HepG2 (cell line): Measurements from ENCODE around the gene PCSK5. TPM values are rescaled to one million over a fixed set of nuclear protein-coding genes. Genes with fewer than 3 reads are reported as not detected.

Experiments used
- ATAC-seq: fragments of 200-7000 bp; cut with Tn5 transposase; 3 replicates; pipeline ENCODE4 v1.9.1; 2020; ENCODE audit warnings: mild to moderate bottlenecking, moderate library complexity
- BruUV-seq: library from RNA; stranded (reverse); fragments of 400-500 nt; replicated peaks from 2 replicates; lab custom pipeline; 2021; lab: Mats Ljungman, UMichigan
- CTCF ChIA-PET: fragments of 300-600 bp; formaldehyde crosslinking; extraction: SDS; loops from one replicate; lab custom pipeline; 2021; ENCODE audit warnings: low total read pairs, inconsistent platforms, low intra/inter-chr PET ratio; lab: Yijun Ruan, JAX
- POLR2A ChIA-PET: fragments of 350-600 bp; sonication (Branson Sonifier 250); formaldehyde crosslinking; loops from one replicate; lab custom pipeline; 2020; ENCODE audit warnings: antibody characterized with exemption, inconsistent platforms; lab: Yijun Ruan, JAX
- DNase-seq: peaks from one replicate; pipeline ENCODE4 v3.0.0-alpha.2; 2015; ENCODE audit warnings: low spot score
- FAIRE-seq: peaks from 3 replicates; lab custom pipeline; 2011; peaks lifted over from hg19 to GRCh38; lab: Jason Lieb, UNC
- H2AFZ ChIP-seq: one replicate; pipeline ENCODE4 v1.6.1; 2011; ENCODE audit warnings: low read length, inconsistent platforms
- H3K27ac ChIP-seq: fragments of 300-600 bp; 3 replicates; pipeline ENCODE4 v1.8.0; 2011; ENCODE audit warnings: mixed run types, mild to moderate bottlenecking, mixed read lengths, low read length, inconsistent platforms; ENCODE audit not compliant: insufficient read depth; ENCODE audit errors: extremely low read length
- H3K27me3 ChIP-seq, 2 experiments: fragments of 200-600 bp in 1 of 2; 2 replicates in 1 of 2; 3 replicates in 1 of 2; pipeline versions ENCODE4 v1.6.0 to v1.8.0; 2011; ENCODE audit warnings: low read length in 2 of 2, mild to moderate bottlenecking in 2 of 2, moderate library complexity in 2 of 2, inconsistent platforms in 1 of 2; ENCODE audit not compliant: insufficient read depth in 2 of 2, control insufficient read depth in 1 of 2
- H3K36me3 ChIP-seq, 2 experiments: fragments of 200-600 bp in 1 of 2; replicated peaks in 1 of 2; 2 replicates in 1 of 2; 3 replicates in 1 of 2; pipeline versions ENCODE4 v1.5.1 to v1.8.0; 2011; ENCODE audit warnings: low read length in 2 of 2, inconsistent platforms in 1 of 2; ENCODE audit not compliant: insufficient read depth in 2 of 2, control insufficient read depth in 1 of 2
- H3K4me1 ChIP-seq: 2 replicates; pipeline ENCODE4 v1.5.1; 2012; ENCODE audit warnings: low read length, inconsistent platforms; ENCODE audit not compliant: insufficient read depth
- H3K4me2 ChIP-seq: 2 replicates; pipeline ENCODE4 v1.6.0; 2011; ENCODE audit warnings: low read depth, low read length, inconsistent platforms
- H3K4me3 ChIP-seq, 3 experiments: fragments of 200-600 bp in 1 of 3; sonication (generic), shearing (Covaris generic) in 1 of 3; replicated peaks in 1 of 3; 2 replicates each; pipeline ENCODE4 v1.5.1; 2011 to 2016; ENCODE audit warnings: low read length in 3 of 3, inconsistent platforms in 2 of 3, low read depth in 2 of 3, mild to moderate bottlenecking in 2 of 3, control low read depth in 1 of 3, mixed read lengths in 1 of 3; ENCODE audit not compliant: insufficient read depth in 1 of 3
- H3K79me2 ChIP-seq: one replicate; pipeline ENCODE4 v1.6.1; 2011; ENCODE audit warnings: low read length, inconsistent platforms; ENCODE audit not compliant: insufficient read depth
- H3K9ac ChIP-seq: 2 replicates; pipeline ENCODE4 v1.6.0; 2011; ENCODE audit warnings: mild to moderate bottlenecking, low read depth, low read length, inconsistent platforms; ENCODE audit not compliant: insufficient read depth
- H3K9me3 ChIP-seq: 2 replicates; pipeline ENCODE4 v1.5.1; 2012; ENCODE audit warnings: mild to moderate bottlenecking, low read length
- H4K20me1 ChIP-seq: 2 replicates; pipeline ENCODE4 v1.6.0; 2011; ENCODE audit warnings: inconsistent platforms, mild to moderate bottlenecking, low read length, moderate library complexity; ENCODE audit not compliant: insufficient read depth
- NAIF1 ChIP-seq: sonication (generic); formaldehyde crosslinking; IDR thresholded peaks from 2 replicates; pipeline ENCODE4 v1.5.0; 2020; ENCODE audit warnings: mild to moderate bottlenecking, missing genetic modification reagents, borderline replicate concordance
- RELA ChIP-seq: sonication (generic); formaldehyde crosslinking; IDR thresholded peaks from 2 replicates; pipeline ENCODE4 v1.4.0; 2020; ENCODE audit warnings: missing genetic modification reagents
- SMAD9 ChIP-seq: sonication (generic); formaldehyde crosslinking; IDR thresholded peaks from 2 replicates; pipeline ENCODE4 v1.5.1; 2020; ENCODE audit warnings: mild to moderate bottlenecking, missing genetic modification reagents
- SMYD3 ChIP-seq: sonication (generic); formaldehyde crosslinking; IDR thresholded peaks from 2 replicates; pipeline ENCODE4 v1.8.1; 2023; ENCODE audit warnings: mild to moderate bottlenecking, missing genetic modification reagents
- SNAPC2 ChIP-seq: sonication (generic); formaldehyde crosslinking; IDR thresholded peaks from 2 replicates; pipeline ENCODE4 v1.8.1; 2022; ENCODE audit warnings: mild to moderate bottlenecking, missing genetic modification reagents
- THYN1 ChIP-seq: sonication (generic); formaldehyde crosslinking; IDR thresholded peaks from 2 replicates; pipeline ENCODE4 v1.8.1; 2023; ENCODE audit warnings: low read depth, mild to moderate bottlenecking, moderate library complexity, missing genetic modification reagents, borderline replicate concordance
- U2AF2 ChIP-seq: fragments of 200-400 bp; formaldehyde crosslinking; IDR thresholded peaks from 2 replicates; pipeline ENCODE4 v1.6.1; 2017; ENCODE audit warnings: low read depth, mild to moderate bottlenecking, low read length
- ZBTB1 ChIP-seq: sonication (generic); formaldehyde crosslinking; IDR thresholded peaks from 2 replicates; pipeline ENCODE4 v1.4.0; 2020; ENCODE audit warnings: missing genetic modification reagents, borderline replicate concordance
- ZBTB42 ChIP-seq: sonication (generic); formaldehyde crosslinking; IDR thresholded peaks from 2 replicates; pipeline ENCODE4 v1.5.0; 2020; ENCODE audit warnings: mild to moderate bottlenecking, missing genetic modification reagents
- ZFP36 ChIP-seq: fragments of 150-350 bp; IDR thresholded peaks from 2 replicates; pipeline ENCODE4 v1.6.1; 2018; ENCODE audit warnings: borderline replicate concordance, low read length, low read depth; ENCODE audit not compliant: partially characterized antibody
- ZNF605 ChIP-seq: sonication (generic); formaldehyde crosslinking; IDR thresholded peaks from 2 replicates; pipeline ENCODE4 v1.8.0; 2022; ENCODE audit warnings: mild to moderate bottlenecking, missing genetic modification reagents
- WGBS: methylation state at CpG from one replicate; pipeline ENCODE4 v1.1.6; 2017; ENCODE audit warnings: low lambda C conversion rate; 5-methylcytosine and 5-hydroxymethylcytosine counted together
- in situ Hi-C: cut with HindIII; loops from 2 replicates; pipeline ENCODE4 v1.10.0; 2017; ENCODE audit warnings: low pct_unique_long_range_greater_than_20kb; ENCODE audit not compliant: extremely low pct_ligation_motif_present
- intact Hi-C: fragments of 100-400 bp; cut with micrococcal nuclease; formaldehyde crosslinking; loops from one replicate; pipeline ENCODE4 v1.10.0; 2022; ENCODE audit not compliant: unreplicated experiment
- polyA plus RNA-seq, 8 experiments: library from polyadenylated mRNA; depleted of rRNA in 3 of 8; stranded (reverse) in 7 of 8; unstranded in 1 of 8; fragments of >200 nt; fragmentation: Illumina TruSeq in 4 of 8; extraction: Trizol in 4 of 8; gene quantifications; 2 replicates each; pipeline versions ENCODE4 v1.2.1 to v1.2.3, GENCODE V29; 2011 to 2016; ENCODE audit warnings: low read depth in 4 of 8, missing spikeins in 1 of 8, mixed read lengths in 1 of 8; ENCODE audit not compliant: insufficient read depth in 1 of 8
- total RNA-seq, 5 experiments: library from RNA; depleted of rRNA; stranded (reverse); fragments of >200 nt; fragmentation: Illumina TruSeq; extraction: Trizol; gene quantifications; 2 replicates each; pipeline ENCODE4 v1.2.3, GENCODE V29; 2016; ENCODE audit warnings: low read depth in 1 of 5
- TF ChIP-seq, protein P1 (sequence below): sonication (generic); formaldehyde crosslinking; IDR thresholded peaks from 2 replicates; pipeline ENCODE4 v1.8.1; 2022; ENCODE audit warnings: low read depth, mild to moderate bottlenecking, missing genetic modification reagents
- TF ChIP-seq, protein P2 (sequence below): sonication (generic); formaldehyde crosslinking; conservative IDR thresholded peaks from 2 replicates; pipeline ENCODE4 v1.4.0; 2020; ENCODE audit warnings: mild to moderate bottlenecking, missing genetic modification reagents, moderate library complexity
- TF ChIP-seq, protein P3 (sequence below): sonication (generic); formaldehyde crosslinking; IDR thresholded peaks from 2 replicates; pipeline ENCODE4 v1.4.0; 2020; ENCODE audit warnings: mild to moderate bottlenecking, missing genetic modification reagents

The PCSK5 gene
- total and polyA plus RNA-seq, 2 of the 13 experiments (the other 11 are each of a cell fraction or from before 2014, with no cell fraction given) = 0.55 to 0.66 TPM

DNA sequence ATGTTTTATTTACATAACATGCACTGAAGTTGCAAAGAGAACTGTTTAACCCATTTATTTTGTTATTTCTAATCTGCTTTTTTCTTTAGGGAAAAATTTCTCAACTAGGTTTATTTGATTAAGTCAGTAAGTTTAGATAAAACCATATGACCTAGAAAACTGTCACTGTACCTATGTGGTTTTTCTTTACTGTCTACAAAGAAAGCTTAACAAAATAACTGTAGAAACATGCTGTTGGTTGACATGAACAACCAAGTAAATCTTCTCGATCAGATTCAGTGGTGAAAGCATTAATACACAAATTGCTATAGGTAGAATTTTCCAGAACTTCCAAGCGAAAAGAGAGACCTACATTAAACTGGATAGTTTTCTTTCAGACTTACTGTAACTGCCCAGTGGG lies 137.4 kb downstream of the PCSK5 start:
- Histone ChIP-seq H3K36me3 (no peaks in the 10 kb centered on the region), H4K20me1 (no peaks in the 10 kb centered on the region), H2AFZ (no peak overlapping the region), H3K4me1 (peaks cover 19% of the 10 kb centered on the region), H3K79me2 (no peaks in the 10 kb centered on the region), H3K4me2 (no peak overlapping the region), H3K4me3 (no peak overlapping the region), H3K27me3 (no peaks in the 10 kb centered on the region), H3K27ac (no peak overlapping the region), H3K9me3 (no peaks in the 10 kb centered on the region), H3K9ac (no peak overlapping the region)
- intact Hi-C loops = loop anchor here (5.0 kb wide), 1 partner anchor 136 kb away; the partner anchor contains the start of gene PCSK5
- WGBS = 26% methylated on average over 2 of the region's 2 CpGs
- in situ Hi-C loops = no loop called here
- DNase-seq = no peak
- ChIA-PET CTCF (no interaction called here), POLR2A (no interaction called here)
- ATAC-seq = no peak
- TF ChIP-seq THYN1 (no peak), SMAD9 (CRISPR knock-in tag) (no peak), ZFP36 (no peak), ZBTB1 (no peak), ZBTB42 (no peak), RELA (CRISPR knock-in tag) (no peak), ZNF605 (no peak), U2AF2 (no peak), NAIF1 (CRISPR knock-in tag) (no peak), SMYD3 (CRISPR knock-in tag) (no peak), SNAPC2 (CRISPR knock-in tag) (no peak)
- TF ChIP-seq, protein P1, sequence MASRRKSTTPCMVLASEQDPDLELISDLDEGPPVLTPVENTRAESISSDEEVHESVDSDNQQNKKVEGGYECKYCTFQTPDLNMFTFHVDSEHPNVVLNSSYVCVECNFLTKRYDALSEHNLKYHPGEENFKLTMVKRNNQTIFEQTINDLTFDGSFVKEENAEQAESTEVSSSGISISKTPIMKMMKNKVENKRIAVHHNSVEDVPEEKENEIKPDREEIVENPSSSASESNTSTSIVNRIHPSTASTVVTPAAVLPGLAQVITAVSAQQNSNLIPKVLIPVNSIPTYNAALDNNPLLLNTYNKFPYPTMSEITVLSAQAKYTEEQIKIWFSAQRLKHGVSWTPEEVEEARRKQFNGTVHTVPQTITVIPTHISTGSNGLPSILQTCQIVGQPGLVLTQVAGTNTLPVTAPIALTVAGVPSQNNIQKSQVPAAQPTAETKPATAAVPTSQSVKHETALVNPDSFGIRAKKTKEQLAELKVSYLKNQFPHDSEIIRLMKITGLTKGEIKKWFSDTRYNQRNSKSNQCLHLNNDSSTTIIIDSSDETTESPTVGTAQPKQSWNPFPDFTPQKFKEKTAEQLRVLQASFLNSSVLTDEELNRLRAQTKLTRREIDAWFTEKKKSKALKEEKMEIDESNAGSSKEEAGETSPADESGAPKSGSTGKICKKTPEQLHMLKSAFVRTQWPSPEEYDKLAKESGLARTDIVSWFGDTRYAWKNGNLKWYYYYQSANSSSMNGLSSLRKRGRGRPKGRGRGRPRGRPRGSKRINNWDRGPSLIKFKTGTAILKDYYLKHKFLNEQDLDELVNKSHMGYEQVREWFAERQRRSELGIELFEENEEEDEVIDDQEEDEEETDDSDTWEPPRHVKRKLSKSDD (CRISPR knock-in tag) = no peak
- TF ChIP-seq, protein P2, sequence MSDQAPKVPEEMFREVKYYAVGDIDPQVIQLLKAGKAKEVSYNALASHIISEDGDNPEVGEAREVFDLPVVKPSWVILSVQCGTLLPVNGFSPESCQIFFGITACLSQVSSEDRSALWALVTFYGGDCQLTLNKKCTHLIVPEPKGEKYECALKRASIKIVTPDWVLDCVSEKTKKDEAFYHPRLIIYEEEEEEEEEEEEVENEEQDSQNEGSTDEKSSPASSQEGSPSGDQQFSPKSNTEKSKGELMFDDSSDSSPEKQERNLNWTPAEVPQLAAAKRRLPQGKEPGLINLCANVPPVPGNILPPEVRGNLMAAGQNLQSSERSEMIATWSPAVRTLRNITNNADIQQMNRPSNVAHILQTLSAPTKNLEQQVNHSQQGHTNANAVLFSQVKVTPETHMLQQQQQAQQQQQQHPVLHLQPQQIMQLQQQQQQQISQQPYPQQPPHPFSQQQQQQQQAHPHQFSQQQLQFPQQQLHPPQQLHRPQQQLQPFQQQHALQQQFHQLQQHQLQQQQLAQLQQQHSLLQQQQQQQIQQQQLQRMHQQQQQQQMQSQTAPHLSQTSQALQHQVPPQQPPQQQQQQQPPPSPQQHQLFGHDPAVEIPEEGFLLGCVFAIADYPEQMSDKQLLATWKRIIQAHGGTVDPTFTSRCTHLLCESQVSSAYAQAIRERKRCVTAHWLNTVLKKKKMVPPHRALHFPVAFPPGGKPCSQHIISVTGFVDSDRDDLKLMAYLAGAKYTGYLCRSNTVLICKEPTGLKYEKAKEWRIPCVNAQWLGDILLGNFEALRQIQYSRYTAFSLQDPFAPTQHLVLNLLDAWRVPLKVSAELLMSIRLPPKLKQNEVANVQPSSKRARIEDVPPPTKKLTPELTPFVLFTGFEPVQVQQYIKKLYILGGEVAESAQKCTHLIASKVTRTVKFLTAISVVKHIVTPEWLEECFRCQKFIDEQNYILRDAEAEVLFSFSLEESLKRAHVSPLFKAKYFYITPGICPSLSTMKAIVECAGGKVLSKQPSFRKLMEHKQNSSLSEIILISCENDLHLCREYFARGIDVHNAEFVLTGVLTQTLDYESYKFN (CRISPR knock-in tag) = no peak
- TF ChIP-seq, protein P3, sequence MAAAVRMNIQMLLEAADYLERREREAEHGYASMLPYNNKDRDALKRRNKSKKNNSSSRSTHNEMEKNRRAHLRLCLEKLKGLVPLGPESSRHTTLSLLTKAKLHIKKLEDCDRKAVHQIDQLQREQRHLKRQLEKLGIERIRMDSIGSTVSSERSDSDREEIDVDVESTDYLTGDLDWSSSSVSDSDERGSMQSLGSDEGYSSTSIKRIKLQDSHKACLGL (CRISPR knock-in tag) = no peak
- no peak for FAIRE-seq
- no TSS peak for BruUV-seq
